HUDEP-2 (cell line): Measurements from ENCODE around the gene DOK3.
A peak's percentile ranks its signal among the peaks of the same experiment; 100 is the strongest.

Experiments used
- DNase-seq, 76 experiments: peaks; one replicate each; lab custom pipeline; 2025; ENCODE audit not compliant: unreplicated experiment in 76 of 76; lab: John Stamatoyannopoulos, UW

The DOK3 gene

DNA sequence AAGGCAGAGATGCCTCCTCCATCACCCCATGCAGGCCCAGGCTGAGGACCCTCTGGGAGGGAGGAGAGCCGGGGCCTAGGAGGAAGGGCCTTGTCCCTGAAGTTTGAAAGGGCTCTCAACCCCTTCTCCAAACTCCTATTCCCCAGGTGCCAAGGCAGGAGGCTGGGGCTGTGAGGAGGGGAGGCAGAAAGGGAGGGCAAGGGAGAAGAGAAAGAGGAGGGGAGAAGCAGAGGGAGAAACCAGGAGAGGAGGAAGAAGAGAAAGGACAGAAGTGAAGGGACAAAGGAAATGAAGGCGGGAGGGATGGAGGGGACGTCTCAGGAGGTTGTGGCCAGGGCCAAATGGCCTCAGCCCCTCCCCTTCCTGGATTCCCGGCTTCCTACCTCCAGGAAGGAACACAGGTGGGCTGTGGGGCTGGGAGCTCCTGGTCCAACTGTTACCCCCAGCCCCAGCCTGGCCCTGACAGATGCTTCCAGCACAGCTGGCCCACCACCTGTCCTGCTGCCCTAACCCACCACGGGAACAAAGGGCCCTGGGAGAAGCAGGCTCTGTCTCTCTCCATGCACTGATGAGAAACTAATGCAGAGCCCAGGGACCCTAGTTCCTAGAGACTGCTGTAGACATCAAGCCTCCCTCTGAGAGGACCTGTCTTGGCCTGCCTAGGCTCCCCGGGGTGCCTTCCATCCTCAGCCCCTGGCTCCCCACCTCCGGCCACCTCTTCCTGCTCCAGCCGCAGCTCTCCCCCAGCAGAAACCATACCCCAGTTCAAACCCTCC lies 39.7 kb downstream of the DOK3 start:
- DNase-seq: no peak

DNA sequence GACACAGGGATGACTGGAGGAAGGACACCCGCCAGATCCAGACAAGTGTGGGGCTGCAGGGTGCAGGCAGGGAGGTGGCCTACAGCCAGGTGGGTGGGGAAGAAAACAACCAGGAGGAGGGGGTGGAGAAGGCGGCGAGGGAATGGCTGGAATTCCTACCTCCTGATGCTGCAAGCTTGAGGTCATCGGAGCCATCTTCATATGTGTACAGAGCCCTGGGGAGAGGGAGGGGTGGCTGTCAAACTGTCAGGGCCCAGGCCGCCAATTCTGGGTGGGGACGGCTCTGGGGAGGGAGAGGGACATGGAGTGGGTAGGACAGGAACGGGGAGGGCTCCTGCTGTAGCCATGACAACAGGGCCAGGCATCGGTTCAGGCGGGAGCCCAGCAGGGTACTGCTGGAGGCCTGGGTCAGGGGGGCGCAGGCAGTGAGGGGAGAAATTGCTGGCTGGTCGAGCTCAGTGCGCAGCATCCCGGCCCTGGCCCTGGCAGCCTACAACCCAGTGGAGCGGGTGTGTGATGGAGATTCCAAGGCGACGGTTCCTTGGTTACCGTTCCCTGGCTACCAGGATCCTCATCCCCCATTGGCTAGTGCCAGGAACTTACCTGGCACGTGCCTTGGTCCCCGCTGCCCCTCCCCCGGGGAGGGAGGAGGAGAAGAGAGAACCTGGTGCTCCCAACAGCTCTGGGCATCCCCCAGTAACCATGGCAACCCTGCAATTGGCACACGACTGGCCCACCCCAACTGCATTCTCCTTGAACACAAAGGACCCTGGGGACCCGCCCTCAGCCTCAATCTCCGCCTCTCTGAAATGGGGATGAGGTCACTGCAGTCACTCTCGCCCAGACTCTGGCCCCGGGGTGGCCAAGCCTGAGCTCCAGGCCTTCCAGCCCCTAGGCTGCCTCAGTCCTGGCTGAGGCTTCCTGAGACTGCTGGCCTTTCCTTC lies 40.7 kb downstream of the DOK3 start:
- DNase-seq: no peak

DNA sequence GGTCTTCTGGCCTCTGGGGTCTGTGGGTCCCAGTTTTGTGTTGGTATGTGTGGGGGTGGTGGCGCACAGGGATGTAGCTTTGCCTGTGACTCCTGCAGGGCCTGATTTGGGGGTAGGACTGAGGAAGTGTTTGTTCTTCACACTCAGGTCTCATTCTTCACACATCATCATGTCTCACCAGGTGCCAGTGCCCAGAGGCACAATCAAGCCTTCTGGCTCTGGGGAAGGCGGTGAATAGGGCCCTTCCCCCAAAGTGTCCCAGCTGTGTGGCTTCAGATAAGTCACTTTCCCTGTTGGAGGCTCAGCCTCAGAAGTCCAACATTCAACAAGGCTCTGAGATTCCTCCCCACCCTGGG lies 41.3 kb downstream of the DOK3 start:
- no peak for DNase-seq

DNA sequence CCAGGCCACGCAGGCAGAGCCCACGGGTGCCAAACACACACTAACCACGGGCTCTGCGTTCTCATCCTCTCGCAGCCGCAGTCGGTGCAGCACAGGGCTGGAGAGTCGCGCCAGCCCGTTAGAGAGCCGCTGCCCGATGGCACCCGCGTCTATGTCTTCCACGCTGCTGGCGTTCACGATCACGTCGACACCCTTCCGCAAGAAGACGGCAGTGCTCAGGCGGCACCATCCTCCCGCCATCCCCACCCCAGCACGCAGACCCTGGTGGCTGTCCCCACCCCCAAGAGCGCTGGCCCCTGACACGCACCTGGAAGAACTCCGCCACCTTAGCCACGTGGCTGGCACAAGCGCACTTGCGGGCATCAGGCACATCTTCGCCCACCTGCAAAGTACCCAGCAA lies 42.2 kb downstream of the DOK3 start:
- DNase-seq: no peak

DNA sequence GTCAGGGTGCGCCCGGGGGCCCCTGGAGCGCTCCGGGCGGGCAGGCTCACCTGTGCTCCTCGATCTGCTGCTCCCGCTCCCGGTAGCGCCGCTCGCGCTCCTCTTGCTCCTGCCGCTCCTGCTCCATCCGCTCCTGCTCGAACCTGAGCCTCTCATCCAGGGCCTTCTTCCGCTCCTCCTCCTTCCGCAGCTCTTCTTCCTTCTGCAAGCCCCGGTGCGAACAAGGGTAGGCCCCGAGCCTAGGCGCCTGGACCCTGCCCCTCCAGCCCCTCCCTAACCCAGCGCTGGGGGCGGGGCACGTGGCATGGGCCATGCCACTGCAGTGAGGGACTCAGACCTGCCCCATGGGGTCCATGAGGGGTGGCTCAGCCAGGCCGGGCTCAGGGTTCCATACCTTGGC lies 42.8 kb downstream of the DOK3 start:
- DNase-seq: no peak

DNA sequence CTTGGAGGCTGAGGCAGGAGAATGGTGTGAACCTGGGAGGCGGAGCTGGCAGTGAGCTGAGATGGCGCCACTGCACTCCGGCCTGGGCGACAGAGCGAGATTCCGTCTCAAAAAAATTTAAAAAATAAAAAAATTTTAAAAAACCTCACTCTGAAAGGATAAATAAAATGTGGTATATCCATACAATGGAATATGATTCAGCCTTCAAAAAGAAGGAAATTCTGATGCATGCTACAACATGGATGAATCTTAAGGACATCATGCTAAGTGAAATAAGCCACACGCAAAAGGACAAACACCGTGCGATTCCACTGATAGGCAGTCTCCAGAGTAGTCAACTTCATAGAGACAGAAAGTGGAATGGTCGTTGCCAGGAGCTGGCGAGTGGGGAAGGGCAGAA lies 44.6 kb downstream of the DOK3 start:
- DNase-seq: no peak

DNA sequence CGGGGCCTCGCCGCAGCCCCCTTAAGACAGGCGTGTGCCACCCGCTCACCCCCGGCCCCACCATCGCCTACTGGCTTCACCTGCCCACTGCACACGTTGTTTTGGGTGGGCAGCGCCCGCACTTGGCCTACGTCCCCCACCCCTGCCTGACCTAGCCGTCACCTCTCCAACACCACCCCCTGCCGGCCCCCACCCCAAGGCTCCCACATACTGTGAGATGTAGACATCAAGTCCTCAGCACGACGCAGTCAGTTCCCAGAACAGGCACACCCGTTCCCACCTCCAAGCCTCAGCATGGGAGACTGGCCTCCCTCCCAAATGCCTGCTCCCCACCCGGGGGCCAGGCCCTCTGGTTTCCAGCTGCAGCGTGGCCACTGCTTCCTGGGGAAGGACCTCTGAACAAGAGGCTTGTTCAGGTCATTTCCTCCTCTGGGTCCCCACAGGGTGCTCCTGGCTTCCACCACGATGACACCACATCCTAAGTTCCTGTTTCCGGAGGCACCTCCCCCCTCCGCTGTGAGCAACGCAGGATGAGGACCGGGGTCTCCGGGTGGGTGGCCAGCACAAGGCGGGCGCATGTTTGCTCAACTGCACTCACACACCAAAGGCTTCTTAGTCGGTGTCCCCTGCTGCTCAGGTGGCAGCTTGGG lies 47.5 kb downstream of the DOK3 start:
- DNase-seq: no peak

DNA sequence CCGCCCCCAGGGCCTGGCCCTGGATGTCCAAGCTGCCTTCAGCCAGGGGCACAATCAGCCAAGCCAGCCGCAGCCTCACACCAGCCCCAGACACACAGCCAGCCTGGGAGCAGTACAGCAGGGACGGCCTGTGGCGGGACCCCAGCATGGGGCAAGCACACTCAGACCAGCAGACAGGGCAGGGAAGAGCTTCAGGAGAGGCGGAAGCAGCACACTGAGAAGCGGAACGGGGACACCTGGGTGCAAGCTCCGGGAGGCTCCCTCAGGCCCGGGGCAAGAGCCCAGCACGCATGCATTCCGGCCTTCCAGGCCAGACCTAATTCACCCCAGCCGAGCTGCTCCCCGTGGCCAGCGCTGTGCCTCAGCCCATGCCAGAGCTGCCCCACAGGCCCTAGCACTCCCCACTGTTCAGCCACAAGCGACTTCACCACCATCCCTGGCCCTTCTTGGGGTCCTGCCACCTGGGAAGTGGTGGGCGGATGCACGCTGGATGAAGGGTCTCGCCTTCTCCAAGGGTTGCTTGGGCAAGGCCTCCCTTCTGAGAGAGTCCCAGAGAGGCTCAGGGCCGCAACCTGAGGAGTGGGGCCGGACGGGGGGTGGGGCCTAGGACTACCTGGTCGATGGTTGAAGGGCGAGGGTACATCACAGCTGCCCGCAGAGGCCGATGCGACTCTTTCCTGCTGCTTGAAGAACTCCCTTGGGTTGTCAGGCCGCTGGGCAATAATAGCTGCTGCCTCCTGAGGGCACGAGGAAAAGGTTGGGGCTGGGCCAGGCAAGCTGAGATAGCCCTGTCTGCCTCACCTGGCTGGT lies 49.6 kb downstream of the DOK3 start:
- DNase-seq: no peak

DNA sequence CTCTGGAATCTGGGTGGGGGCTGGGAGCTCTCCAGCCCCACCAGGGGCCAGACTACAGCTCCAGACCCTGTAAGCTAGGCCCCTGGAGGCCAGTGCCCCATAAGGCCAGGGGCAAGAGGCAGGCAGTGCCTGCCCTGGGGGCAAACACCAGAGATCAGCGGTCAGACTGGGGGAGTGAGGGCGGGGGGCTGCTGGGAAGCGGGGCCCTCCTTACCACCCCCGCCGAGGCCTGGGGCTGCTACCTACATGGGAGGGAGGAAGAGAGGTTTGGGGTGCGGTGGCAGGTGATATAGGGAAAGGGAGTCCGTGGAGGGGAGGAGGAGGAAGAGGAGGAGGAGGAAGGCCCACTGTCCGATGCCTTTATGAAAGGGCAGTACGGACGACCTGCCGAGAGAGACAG lies 50.3 kb downstream of the DOK3 start:
- DNase-seq: no peak

DNA sequence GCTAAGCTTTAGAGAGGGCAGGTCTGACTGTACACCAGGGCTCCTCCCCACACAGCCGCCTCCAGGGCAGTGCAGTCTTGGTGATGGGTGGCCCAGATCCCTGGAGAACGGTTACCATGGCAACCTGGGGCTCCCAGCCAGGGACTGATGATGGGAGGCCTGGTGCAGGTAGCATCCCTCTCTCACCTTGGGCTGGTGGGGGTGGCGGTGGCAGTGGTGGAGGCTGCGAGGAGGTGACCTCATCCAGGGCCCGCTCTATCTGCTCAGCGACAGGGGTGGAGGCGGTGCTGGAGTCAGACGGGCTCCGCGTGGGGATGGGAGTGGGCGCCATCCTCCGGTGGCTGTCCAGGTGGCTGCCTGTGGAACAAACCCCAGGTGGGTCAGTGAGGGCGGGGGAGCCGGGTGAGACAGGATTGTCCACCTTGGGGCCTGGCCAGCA lies 50.7 kb downstream of the DOK3 start:
- DNase-seq: no peak

DNA sequence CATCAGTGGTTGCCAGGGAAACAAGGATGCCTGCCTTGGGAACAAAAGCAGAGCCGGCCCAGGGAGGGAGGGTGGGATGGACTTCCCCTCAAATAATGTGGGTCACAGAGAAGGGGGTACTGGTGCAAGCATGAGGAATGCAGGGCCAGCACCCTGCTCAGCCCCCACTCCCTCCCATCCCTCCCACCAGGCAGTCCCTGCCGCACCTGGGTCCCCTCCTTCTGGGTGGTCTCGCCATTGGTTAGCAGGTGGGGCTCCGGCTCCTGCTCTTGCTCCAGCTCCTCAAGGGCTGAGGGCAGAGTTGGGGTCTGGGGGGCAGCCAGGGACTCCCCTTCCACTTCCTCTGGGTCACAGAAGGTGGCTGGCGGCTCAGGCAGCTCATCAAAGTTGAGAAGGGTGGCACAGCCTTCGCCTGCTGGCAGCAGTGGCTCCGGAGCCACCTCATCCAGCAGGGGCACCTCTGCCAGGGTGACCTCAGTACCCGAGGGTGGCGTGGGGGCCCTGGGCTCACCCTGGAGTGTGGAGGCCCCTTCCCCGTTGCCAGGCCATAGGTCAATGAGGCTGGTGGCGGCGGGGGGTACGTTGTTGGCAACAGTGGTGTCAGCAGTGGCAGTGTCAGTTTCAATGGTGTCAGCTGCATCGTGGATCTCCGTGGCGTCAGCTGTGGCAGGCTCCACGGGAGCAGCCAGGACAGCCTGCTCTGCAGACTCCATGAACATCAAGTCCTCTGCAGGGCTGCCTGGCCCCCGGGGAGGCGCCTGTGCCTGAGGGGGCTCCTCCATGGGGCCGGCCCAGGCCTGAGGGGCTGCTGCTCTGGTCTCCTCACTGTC lies 51.6 kb downstream of the DOK3 start:
- DNase-seq: no peak

DNA sequence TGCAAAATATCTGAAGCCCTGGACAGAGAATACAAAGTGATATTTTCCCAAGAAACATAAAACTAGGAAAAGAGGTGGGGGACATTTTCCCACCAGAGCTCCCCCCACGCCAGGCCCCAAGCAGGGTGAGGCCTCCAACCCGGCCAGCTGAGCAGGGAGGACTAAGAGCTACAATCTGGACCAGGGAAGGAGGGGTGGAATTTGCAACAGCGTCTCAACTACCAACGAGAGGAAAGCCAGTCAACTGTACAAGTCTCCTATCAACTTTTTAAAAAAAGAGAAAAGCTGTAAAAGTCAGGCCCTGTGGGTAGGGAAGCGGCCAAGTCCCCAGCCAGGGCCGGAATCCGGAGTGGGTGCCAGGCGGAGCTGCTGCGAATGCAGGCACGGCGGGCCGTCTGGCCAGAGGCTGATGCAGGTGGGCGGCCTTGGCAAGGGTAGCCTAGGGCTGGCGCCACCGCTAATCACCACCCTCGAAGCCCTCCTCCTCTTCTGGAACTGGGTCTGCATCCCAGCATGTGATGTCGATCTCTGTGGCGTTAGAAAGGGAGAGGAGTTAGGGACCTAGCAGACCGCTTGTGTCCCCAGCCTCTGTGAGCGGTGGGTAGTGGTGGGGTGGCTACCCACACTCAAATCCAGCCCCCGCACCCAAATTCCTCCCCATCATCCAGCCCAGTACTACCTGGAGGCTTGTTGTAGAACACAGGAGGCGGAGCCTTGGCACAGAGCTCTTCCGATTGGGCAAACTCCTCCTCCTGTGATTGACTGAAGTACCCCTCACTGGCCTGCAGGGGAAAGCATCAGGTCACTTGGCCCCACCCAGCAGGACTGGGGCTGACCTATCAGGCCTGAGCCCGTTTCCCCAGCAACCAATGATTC lies 52.4 kb downstream of the DOK3 start:
- DNase-seq: peak in 73 of 76 experiments; percentile 23 to 96 (median 83)

DNA sequence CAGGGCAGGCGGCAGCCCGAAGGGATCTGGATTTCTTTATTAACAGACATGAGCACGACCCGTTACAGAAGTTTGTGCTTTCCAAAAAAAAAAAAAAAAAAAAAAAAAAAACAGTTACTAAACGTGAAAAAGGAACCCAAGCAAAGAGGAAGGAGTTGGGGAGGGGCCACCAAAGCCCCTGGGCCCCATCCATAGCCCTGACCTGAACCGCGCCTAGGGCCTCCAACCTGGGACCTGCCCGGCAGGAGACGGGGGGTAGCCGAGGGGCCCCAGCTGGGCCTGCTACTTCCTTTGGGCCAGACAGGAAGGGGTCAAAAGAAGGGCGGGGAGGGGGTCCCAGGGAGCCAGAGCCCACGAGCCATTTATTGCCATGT lies 53.0 kb downstream of the DOK3 start:
- DNase-seq: no peak

DNA sequence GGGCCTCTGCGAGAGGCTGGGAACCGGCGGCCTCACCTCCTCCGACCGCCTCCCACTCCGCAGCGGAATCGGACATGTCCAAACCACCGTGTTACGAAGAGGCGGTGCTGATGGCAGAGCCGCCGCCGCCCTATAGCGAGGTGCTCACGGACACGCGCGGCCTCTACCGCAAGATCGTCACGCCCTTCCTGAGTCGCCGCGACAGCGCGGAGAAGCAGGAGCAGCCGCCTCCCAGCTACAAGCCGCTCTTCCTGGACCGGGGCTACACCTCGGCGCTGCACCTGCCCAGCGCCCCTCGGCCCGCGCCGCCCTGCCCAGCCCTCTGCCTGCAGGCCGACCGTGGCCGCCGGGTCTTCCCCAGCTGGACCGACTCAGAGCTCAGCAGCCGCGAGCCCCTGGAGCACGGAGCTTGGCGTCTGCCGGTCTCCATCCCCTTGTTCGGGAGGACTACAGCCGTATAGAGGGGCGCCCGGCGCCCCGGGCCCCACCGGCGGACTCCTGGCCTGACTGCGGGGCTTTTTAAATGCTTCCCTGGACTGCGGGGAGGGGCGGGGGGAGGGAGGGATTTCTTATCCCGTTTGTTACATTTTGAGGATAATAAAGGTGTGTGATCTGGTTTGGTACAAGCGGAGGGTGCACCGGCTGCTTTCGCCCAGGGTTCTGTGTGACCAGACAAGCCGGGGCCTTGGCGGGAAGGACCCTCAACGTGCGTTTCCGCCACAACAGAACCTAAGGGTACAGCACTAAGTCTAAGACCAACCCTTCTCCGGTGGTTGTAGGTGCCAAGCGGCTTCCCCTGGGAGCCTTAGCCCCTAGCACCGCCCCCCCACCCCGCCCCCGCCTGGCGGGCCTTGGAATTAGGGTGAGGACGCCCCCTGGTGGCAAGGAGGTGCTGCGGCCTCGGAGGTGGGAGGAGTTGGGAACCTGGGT lies 53.7 kb downstream of the DOK3 start:
- peak in 74 of 76 experiments; percentile 17 to 95 (median 86) for DNase-seq

DNA sequence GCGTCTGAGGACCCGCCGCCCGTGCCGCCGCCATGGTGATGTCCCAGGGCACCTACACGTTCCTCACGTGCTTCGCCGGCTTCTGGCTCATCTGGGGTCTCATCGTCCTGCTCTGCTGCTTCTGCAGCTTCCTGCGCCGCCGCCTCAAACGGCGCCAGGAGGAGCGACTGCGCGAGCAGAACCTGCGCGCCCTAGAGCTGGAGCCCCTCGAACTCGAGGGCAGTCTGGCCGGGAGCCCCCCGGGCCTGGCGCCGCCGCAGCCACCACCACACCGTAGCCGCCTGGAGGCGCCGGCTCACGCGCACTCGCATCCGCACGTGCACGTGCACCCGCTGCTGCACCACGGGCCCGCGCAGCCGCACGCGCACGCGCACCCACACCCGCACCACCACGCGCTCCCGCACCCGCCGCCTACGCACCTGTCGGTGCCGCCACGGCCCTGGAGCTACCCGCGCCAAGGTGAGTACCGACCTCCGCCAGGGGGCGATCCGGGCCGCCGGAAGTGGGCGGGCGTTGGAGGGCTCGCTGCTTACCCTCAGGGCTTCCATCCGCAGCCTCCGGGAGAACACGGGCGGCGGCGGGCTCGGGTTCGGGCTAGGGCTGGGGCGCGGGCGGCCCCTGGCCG lies 54.5 kb downstream of the DOK3 start:
- DNase-seq: peak in 71 of 76 experiments; percentile 17 to 93 (median 73)

DNA sequence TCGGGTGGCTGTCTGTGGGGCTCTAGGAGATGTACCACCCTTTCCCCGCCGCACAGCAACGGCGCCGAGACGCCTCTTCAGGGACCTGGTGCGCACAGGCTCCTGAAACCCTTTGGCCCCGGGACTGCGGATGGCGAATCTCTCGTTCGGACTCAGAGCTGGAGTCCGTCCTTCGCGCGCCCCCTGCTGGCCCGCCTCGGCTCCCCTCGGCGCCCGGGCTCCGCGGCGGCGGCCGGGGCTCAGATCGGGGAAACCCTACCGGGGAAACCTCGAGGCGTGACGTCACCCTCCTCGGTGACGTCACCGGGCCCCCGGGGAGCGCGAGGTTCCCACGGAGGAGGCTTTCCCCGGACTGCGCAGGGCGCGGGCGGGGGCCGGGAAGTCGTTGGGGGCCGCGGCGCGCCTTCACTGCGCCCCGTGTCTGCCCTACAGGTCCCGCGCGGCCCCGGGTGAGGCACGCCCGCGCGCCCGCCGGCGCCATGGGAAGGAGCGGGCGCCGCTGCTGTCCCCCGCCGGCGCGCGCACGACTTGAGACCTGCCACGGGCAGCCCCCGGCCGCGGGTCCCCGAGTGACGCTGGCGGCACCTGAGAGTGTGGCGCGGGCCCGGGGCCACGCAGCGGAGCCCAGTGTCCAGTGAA lies 55.1 kb downstream of the DOK3 start:
- peak in 72 of 76 experiments; percentile 15 to 92 (median 81) for DNase-seq
